ENCODE results near the gene HLF. TPM values are rescaled to one million over a fixed set of nuclear protein-coding genes. Genes with fewer than 3 reads are reported as not detected.

The HLF gene
- total RNA-seq, 1 experiment from 2014 or later, result 1.5 TPM

DNA sequence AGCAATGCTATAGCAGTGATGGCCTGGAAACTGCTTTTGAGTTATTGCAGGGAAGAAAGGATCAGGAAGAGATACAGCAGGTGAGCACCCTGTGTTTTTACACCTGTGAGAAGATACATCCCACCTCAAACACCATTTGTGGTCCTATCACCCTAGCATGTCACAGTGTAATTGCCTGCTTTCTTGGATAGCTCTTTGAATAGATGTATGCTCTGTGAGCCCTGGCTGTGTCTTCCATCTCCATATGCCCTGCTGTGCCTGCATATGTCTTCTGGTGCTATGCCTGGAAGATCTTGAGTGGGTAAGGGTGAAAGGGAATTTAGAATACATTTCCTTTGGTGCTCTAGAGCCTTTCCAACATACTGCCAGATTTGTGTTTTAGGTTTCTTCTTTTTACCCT is 15.5 kb downstream of the HLF start:
- peaks cover 0 to 16% of the 10 kb centered on the region in 2 experiments; a peak in 2 of 4 replicates for H3K4me1 ChIP-seq (ENCODE audit: control insufficient read depth in 1 of 2, insufficient read depth in 2 of 2, low read length in 2 of 2)
- intact Hi-C loops (cut with micrococcal nuclease), result no loop called here
- ATAC-seq, result no peak
- ChIA-PET CTCF (no interaction called here), POLR2A (no interaction called here), RAD21 (ENCODE audit: low non-redundant PET in 1 of 2, low total read pairs in 2 of 2, uncharacterized antibody in 2 of 2, unreplicated experiment in 2 of 2) (no interaction called here)
- DNase-seq (ENCODE audit: low read depth, low spot score), result no peak
- no TSS peak for BruUV-seq (replicated peaks)
- TF ChIP-seq RAD21 (IDR thresholded peaks at IDR 0.05; ENCODE audit: low read depth), result no peak
- no peak for TF ChIP-seq CBX3 (IDR thresholded peaks at IDR 0.05; ENCODE audit: low read depth)
- TF ChIP-seq TCF7L2 (IDR thresholded peaks at IDR 0.05; ENCODE audit: borderline replicate concordance, extremely low read depth, insufficient read depth, insufficient read length), result no peak
- TF ChIP-seq, protein P1, sequence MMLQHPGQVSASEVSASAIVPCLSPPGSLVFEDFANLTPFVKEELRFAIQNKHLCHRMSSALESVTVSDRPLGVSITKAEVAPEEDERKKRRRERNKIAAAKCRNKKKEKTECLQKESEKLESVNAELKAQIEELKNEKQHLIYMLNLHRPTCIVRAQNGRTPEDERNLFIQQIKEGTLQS (IDR thresholded peaks at IDR 0.05), result no peak
- no peak for TF ChIP-seq EZH2phosphoT487 (IDR thresholded peaks at IDR 0.05; ENCODE audit: borderline replicate concordance)
- no peak for TF ChIP-seq EZH2 (IDR thresholded peaks at IDR 0.05)
- TF ChIP-seq CEBPB (IDR thresholded peaks at IDR 0.05; ENCODE audit: low read depth), result no peak
- TF ChIP-seq SIN3A (IDR thresholded peaks at IDR 0.05; ENCODE audit: low read depth), result no peak
- TF ChIP-seq SRF (IDR thresholded peaks at IDR 0.05; ENCODE audit: low read depth), result no peak
- no peaks in the 10 kb centered on the region for H4K20me1 ChIP-seq (ENCODE audit: insufficient read depth)
- H3K9ac ChIP-seq (ENCODE audit: low read length), result no peak overlapping the region
- H3K79me2 ChIP-seq (ENCODE audit: insufficient read depth, low read length), result no peaks in the 10 kb centered on the region
- no peaks in the 10 kb centered on the region for H3K9me3 ChIP-seq (ENCODE audit: control insufficient read depth in 1 of 2, insufficient read depth in 1 of 2, low read depth in 1 of 2, low read length in 2 of 2)
- no peaks in the 10 kb centered on the region for H3K36me3 ChIP-seq (ENCODE audit: control insufficient read depth in 1 of 2, insufficient read depth in 2 of 2, low read length in 2 of 2)
- no peak overlapping the region for H3K4me2 ChIP-seq (ENCODE audit: low read length)
- H2AFZ ChIP-seq (ENCODE audit: low read depth, low read length, poor library complexity, severe bottlenecking), result no peak overlapping the region
- H3K4me3 ChIP-seq (replicated peaks in 1 of 2; ENCODE audit: low read depth in 1 of 2, low read length in 2 of 2), result no peak overlapping the region
- H3K9me2 ChIP-seq (ENCODE audit: insufficient read depth), result no peaks in the 10 kb centered on the region
- H3K27ac ChIP-seq (ENCODE audit: low read depth, low read length), result no peak overlapping the region
- no peaks in the 10 kb centered on the region for H3K27me3 ChIP-seq (ENCODE audit: insufficient read depth, low read length)

DNA sequence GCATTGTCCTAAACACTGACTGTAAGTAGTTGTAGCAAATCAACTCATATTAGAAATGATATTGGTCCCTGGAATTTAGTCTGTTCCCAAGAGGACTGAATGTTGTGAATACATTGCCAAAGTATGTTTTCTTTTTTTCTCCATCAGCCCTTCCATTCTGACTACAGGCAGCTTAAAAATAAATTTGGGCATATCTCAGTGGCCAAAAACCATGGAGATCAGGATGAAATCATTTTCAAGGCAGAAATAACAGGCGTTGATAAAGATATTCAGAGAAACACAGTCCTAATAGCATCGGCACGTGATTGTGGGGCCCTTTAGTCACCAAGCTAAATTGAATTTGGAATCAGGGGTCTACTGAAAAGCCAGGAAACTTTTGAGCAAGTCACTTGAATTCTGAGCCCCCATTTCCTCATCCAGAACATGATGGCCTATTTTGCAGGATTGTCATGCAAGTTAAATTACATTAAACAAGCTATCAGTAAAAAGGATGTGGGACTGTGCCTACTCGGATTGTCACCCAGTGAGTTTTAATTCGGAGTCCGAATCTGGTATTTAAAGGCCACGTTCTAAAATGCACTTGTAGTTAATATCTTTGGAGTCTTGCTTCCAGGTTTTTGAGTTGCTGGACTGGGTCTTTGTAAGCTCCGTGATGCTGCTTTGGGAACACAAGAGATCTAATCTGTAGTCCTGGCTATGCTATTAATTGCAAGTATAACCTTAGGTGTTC is 17.1 kb downstream of the HLF start:
- no peak overlapping the region for H3K9ac ChIP-seq (ENCODE audit: low read length)
- DNase-seq (ENCODE audit: low read depth, low spot score), result no peak
- H3K4me1 ChIP-seq (ENCODE audit: control insufficient read depth in 1 of 2, insufficient read depth in 2 of 2, low read length in 2 of 2), result peaks cover 2 to 21% of the 10 kb centered on the region in 2 experiments; a peak in 3 of 4 replicates
- RAD21 ChIA-PET (ENCODE audit: low non-redundant PET in 1 of 2, low total read pairs in 2 of 2, uncharacterized antibody in 2 of 2, unreplicated experiment in 2 of 2), result no interaction called here
- H4K20me1 ChIP-seq (ENCODE audit: insufficient read depth), result no peaks in the 10 kb centered on the region
- CTCF ChIA-PET, result interaction anchor here (0.9 kb wide), 1 partner anchor 14 kb away, joined by 3 read pairs; no protein-coding TSS in a partner anchor
- H3K9me2 ChIP-seq (ENCODE audit: insufficient read depth), result no peaks in the 10 kb centered on the region
- no TSS peak for BruUV-seq (replicated peaks)
- H3K4me3 ChIP-seq (replicated peaks in 1 of 2; ENCODE audit: low read depth in 1 of 2, low read length in 2 of 2), result no peak overlapping the region
- H3K27me3 ChIP-seq (ENCODE audit: insufficient read depth, low read length), result no peaks in the 10 kb centered on the region
- no peaks in the 10 kb centered on the region for H3K36me3 ChIP-seq (ENCODE audit: control insufficient read depth in 1 of 2, insufficient read depth in 2 of 2, low read length in 2 of 2)
- no peak overlapping the region for H2AFZ ChIP-seq (ENCODE audit: low read depth, low read length, poor library complexity, severe bottlenecking)
- H3K4me2 ChIP-seq (ENCODE audit: low read length), result no peak overlapping the region
- intact Hi-C loops (cut with micrococcal nuclease), result no loop called here
- no peak overlapping the region for H3K27ac ChIP-seq (ENCODE audit: low read depth, low read length)
- no peaks in the 10 kb centered on the region for H3K9me3 ChIP-seq (ENCODE audit: control insufficient read depth in 1 of 2, insufficient read depth in 1 of 2, low read depth in 1 of 2, low read length in 2 of 2)
- POLR2A ChIA-PET, result no interaction called here
- ATAC-seq, result no peak
- H3K79me2 ChIP-seq (ENCODE audit: insufficient read depth, low read length), result no peaks in the 10 kb centered on the region
- TF ChIP-seq ELF1 (IDR thresholded peaks at IDR 0.05; ENCODE audit: borderline replicate concordance, low read depth), result no peak
- no peak for TF ChIP-seq ZNF274 (IDR thresholded peaks at IDR 0.05; ENCODE audit: low read depth, low read length)
- TF ChIP-seq SIN3A (IDR thresholded peaks at IDR 0.05; ENCODE audit: low read depth), result no peak
- no peak for TF ChIP-seq TCF7L2 (IDR thresholded peaks at IDR 0.05; ENCODE audit: borderline replicate concordance, extremely low read depth, insufficient read depth, insufficient read length)
- TF ChIP-seq FOSL1 (IDR thresholded peaks at IDR 0.05; ENCODE audit: low read depth), result no peak
- no peak for TF ChIP-seq JUND (IDR thresholded peaks at IDR 0.05)
- TF ChIP-seq, protein P2, sequence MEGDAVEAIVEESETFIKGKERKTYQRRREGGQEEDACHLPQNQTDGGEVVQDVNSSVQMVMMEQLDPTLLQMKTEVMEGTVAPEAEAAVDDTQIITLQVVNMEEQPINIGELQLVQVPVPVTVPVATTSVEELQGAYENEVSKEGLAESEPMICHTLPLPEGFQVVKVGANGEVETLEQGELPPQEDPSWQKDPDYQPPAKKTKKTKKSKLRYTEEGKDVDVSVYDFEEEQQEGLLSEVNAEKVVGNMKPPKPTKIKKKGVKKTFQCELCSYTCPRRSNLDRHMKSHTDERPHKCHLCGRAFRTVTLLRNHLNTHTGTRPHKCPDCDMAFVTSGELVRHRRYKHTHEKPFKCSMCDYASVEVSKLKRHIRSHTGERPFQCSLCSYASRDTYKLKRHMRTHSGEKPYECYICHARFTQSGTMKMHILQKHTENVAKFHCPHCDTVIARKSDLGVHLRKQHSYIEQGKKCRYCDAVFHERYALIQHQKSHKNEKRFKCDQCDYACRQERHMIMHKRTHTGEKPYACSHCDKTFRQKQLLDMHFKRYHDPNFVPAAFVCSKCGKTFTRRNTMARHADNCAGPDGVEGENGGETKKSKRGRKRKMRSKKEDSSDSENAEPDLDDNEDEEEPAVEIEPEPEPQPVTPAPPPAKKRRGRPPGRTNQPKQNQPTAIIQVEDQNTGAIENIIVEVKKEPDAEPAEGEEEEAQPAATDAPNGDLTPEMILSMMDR (IDR thresholded peaks at IDR 0.05 in 2 of 3, conservative IDR thresholded peaks at IDR 0.05 in 1 of 3; ENCODE audit: borderline replicate concordance in 1 of 3, insufficient read depth in 1 of 3, low read depth in 2 of 3, low read length in 2 of 3), result no peak
- no peak for TF ChIP-seq SP1 (IDR thresholded peaks at IDR 0.05; ENCODE audit: low read depth)
- no peak for TF ChIP-seq ZFX (IDR thresholded peaks at IDR 0.05)
- no peak for TF ChIP-seq EGR1 (IDR thresholded peaks at IDR 0.05; ENCODE audit: low read depth)
- no peak for TF ChIP-seq YY1 (IDR thresholded peaks at IDR 0.05; ENCODE audit: extremely low read depth, insufficient replicate concordance, low read depth, low read length)
- no peak for TF ChIP-seq RAD21 (IDR thresholded peaks at IDR 0.05; ENCODE audit: low read depth)
- TF ChIP-seq CBX3 (IDR thresholded peaks at IDR 0.05; ENCODE audit: low read depth), result no peak
- TF ChIP-seq, protein P3, sequence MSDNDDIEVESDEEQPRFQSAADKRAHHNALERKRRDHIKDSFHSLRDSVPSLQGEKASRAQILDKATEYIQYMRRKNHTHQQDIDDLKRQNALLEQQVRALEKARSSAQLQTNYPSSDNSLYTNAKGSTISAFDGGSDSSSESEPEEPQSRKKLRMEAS (IDR thresholded peaks at IDR 0.05), result no peak
- TF ChIP-seq POLR2AphosphoS5 (IDR thresholded peaks at IDR 0.05; ENCODE audit: low read depth, low read length), result no peak
- no peak for TF ChIP-seq CEBPB (IDR thresholded peaks at IDR 0.05; ENCODE audit: low read depth)
- no peak for TF ChIP-seq POLR2A (IDR thresholded peaks at IDR 0.05; ENCODE audit: borderline replicate concordance, extremely low read depth, insufficient read depth, insufficient read length)

All from HCT116 (cell line).